ENCODE data around the gene CNOT1.

The CNOT1 gene

GRCh38 chr16:58515125-58515870 lies 114.3 kb downstream of the CNOT1 start, which contains the start of gene SETD6 (continued):
- TF ChIP-seq ZNF660 (tag by site-specific recombination; IDR thresholded peaks at IDR 0.05) (peak; percentile 31), TCF7L2 (IDR thresholded peaks at IDR 0.05; ENCODE audit: borderline replicate concordance, low read depth, low read length) (no peak), EGR2 (tag by site-specific recombination; IDR thresholded peaks at IDR 0.05; ENCODE audit: low read depth) (no peak), ZNF174 (tag by site-specific recombination; IDR thresholded peaks at IDR 0.05) (no peak), ZNF155 (tag by site-specific recombination; IDR thresholded peaks at IDR 0.05) (no peak), YY1 (tag by site-specific recombination; IDR thresholded peaks at IDR 0.05) (peak; percentile 74; the same call in 1 of the 2 replicates), IKZF3 (tag by site-specific recombination; IDR thresholded peaks at IDR 0.05) (no peak), ZNF398 (tag by site-specific recombination; IDR thresholded peaks at IDR 0.05) (peak; percentile 69), ZNF837 (tag by site-specific recombination; IDR thresholded peaks at IDR 0.05) (peak; percentile 96), ZNF654 (tag by site-specific recombination; IDR thresholded peaks at IDR 0.05; ENCODE audit: low read depth) (no peak), ZBTB21 (tag by site-specific recombination; IDR thresholded peaks at IDR 0.05) (0 out of 2 replicates have a peak, but pooled peaks have one; percentile 54), ZNF266 (tag by site-specific recombination; IDR thresholded peaks at IDR 0.05; ENCODE audit: low read depth) (no peak), ZNF394 (tag by site-specific recombination; IDR thresholded peaks at IDR 0.05; ENCODE audit: borderline replicate concordance) (no peak), ZNF311 (tag by site-specific recombination; IDR thresholded peaks at IDR 0.05; ENCODE audit: borderline replicate concordance) (no peak), ZNF366 (tag by site-specific recombination; conservative IDR thresholded peaks at IDR 0.05) (peak; percentile 53), OSR2 (tag by site-specific recombination; IDR thresholded peaks at IDR 0.05) (no peak), SCRT1 (tag by site-specific recombination; IDR thresholded peaks at IDR 0.05; ENCODE audit: borderline replicate concordance) (no peak), ZNF133 (tag by site-specific recombination; IDR thresholded peaks at IDR 0.05) (0 out of 2 replicates have a peak, but pooled peaks have one; percentile 8), ZNF692 (tag by site-specific recombination; IDR thresholded peaks at IDR 0.05) (peak; percentile 74), ZNF501 (tag by site-specific recombination; IDR thresholded peaks at IDR 0.05) (0 out of 2 replicates have a peak, but pooled peaks have one; percentile 49), ZNF19 (tag by site-specific recombination; IDR thresholded peaks at IDR 0.05; ENCODE audit: low read depth) (no peak), ZNF350 (tag by site-specific recombination; IDR thresholded peaks at IDR 0.05) (no peak), GLIS1 (tag by site-specific recombination; IDR thresholded peaks at IDR 0.05) (peak; percentile 67), ZNF416 (tag by site-specific recombination; IDR thresholded peaks at IDR 0.05) (no peak), ZIC2 (tag by site-specific recombination; IDR thresholded peaks at IDR 0.05) (peak; percentile 40; the same call in 1 of the 2 replicates), ZSCAN5A (tag by site-specific recombination; IDR thresholded peaks at IDR 0.05) (peak; percentile 45; the same call in 1 of the 2 replicates), SETDB1 (IDR thresholded peaks at IDR 0.05; ENCODE audit: insufficient read length, low read length) (no peak), SCRT2 (tag by site-specific recombination; IDR thresholded peaks at IDR 0.05) (0 out of 2 replicates have a peak, but pooled peaks have one; percentile 13), ZNF24 (tag by site-specific recombination; IDR thresholded peaks at IDR 0.05) (peak; percentile 56)
- TF ChIP-seq, protein P1, sequence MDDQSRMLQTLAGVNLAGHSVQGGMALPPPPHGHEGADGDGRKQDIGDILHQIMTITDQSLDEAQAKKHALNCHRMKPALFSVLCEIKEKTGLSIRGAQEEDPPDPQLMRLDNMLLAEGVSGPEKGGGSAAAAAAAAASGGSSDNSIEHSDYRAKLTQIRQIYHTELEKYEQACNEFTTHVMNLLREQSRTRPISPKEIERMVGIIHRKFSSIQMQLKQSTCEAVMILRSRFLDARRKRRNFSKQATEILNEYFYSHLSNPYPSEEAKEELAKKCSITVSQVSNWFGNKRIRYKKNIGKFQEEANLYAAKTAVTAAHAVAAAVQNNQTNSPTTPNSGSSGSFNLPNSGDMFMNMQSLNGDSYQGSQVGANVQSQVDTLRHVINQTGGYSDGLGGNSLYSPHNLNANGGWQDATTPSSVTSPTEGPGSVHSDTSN (CRISPR knock-in tag; IDR thresholded peaks at IDR 0.05) = peak; percentile 46; the same call in 1 of the 2 replicates
- TF ChIP-seq, protein P2, sequence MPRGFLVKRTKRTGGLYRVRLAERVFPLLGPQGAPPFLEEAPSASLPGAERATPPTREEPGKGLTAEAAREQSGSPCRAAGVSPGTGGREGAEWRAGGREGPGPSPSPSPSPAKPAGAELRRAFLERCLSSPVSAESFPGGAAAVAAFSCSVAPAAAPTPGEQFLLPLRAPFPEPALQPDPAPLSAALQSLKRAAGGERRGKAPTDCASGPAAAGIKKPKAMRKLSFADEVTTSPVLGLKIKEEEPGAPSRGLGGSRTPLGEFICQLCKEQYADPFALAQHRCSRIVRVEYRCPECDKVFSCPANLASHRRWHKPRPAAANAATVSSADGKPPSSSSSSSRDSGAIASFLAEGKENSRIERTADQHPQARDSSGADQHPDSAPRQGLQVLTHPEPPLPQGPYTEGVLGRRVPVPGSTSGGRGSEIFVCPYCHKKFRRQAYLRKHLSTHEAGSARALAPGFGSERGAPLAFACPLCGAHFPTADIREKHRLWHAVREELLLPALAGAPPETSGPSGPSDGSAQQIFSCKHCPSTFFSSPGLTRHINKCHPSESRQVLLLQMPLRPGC (tag by site-specific recombination; IDR thresholded peaks at IDR 0.05) = no peak
- TF ChIP-seq, protein P3, sequence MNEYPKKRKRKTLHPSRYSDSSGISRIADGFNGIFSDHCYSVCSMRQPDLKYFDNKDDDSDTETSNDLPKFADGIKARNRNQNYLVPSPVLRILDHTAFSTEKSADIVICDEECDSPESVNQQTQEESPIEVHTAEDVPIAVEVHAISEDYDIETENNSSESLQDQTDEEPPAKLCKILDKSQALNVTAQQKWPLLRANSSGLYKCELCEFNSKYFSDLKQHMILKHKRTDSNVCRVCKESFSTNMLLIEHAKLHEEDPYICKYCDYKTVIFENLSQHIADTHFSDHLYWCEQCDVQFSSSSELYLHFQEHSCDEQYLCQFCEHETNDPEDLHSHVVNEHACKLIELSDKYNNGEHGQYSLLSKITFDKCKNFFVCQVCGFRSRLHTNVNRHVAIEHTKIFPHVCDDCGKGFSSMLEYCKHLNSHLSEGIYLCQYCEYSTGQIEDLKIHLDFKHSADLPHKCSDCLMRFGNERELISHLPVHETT (tag by site-specific recombination; IDR thresholded peaks at IDR 0.05) = no peak
